Stimulated activated naive CD4-positive, alpha-beta T cell (primary cell): Measurements from ENCODE around the gene TMEM183A.
"Not testable (repeated sequence)": the region's sequence is repeated elsewhere in the genome, so short reads cannot be mapped to it uniquely, and the experiment has no call there.

Source experiments
- DNase-seq, 6 experiments: peaks; one replicate each; lab custom pipeline; 2025; lab: John Stamatoyannopoulos, UW

TMEM183A gene

DNA sequence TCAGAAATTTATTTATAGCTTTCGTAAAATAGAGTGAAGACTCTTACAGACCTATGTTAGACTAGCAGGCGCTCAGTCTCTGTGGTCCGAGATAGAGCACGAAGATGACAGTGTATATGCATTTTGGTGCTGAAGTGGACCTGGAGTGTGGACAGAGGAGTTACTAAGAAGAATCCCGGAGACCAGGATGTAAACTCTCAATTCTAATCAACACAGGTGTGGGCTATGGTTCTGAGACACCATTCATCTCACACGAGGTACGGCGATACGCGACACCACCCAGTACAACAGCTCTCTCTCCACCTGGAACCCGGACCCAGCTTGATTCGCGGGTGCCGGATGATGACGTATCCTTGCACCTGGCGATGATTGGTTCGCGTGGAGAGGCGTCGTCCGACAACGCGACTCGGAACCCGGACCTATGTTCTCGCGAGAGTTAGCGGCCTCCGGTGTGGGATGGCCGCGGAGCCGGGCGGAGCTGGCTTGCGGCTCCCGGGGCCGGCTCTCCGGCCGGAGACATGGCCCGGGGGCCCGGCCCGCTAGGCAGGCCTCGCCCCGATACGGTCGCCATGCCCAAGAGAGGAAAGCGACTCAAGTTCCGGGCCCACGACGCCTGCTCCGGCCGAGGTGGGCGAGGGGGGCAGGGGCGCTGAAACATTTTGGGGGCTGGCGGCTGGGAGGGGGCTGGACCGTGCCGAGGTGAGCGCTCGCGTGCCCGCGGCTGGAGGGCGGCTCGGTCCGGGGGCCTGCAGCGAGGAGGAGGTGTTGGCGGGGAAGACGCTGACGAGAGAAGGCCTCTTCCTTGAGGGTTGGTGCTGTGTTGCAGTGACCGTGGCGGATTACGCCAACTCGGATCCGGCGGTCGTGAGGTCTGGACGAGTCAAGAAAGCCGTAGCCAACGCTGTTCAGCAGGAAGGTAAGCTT is at the start of gene TMEM183A:
TMEM183A (plus strand) TSS at position 427 of the 924 bp plus-strand sequence; CDS start at position 519, 92 bp downstream.
- peak; percentile 84 to 94 (median 91) for DNase-seq

GRCh38 chr1:202957733-202958543 is 49.2 kb upstream of the TMEM183A start, which contains the start of gene ADIPOR1:
ADIPOR1 (minus strand) TSS chr1:202958312; CDS start chr1:202951070, 7,242 bp downstream.
- peak; percentile 90 to 94 (median 94) for DNase-seq

DNA sequence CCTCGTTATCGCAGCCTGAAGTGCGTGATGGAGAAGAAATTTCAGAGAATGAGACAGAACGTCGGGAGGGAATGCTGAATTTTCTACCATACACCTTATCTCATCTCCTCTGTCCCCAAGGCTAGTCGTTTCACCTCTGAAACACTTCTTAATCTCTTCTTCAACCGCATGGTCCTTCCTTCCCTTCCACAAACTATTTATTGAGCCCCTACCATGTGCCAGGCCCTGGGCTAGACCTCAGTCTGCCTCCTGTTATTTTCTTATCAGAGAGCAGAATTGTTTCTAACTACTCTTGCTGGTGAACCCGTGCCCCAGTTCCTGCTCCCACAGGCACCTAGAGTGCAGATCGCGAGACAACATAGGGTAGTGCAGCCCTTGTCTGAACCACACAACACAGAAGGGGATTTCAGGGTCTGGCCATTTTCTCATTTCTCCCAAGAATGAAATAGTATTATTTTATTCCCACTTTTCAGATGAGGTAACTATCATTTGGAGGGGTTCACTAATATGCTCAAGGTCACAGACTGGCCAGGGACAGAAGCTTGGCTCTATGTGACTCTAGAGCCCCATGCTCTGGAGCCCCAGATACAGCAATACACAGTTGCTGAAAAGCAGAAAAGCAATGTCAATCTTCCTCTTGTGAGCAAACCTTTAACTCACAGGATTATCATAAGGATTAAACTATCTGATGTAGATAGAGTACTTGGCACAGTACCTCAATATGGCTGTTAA is 48.5 kb upstream of the TMEM183A start:
- no peak for DNase-seq

GRCh38 chr1:202959276-202959620 is 47.9 kb upstream of the TMEM183A start:
- DNase-seq, result no peak

- no peak for DNase-seq
Observed at GRCh38 chr1:202961220-202961880, 45.8 kb upstream of the TMEM183A start.

GRCh38 chr1:202964791-202965410 is 42.3 kb upstream of the TMEM183A start:
- no peak for DNase-seq

DNA sequence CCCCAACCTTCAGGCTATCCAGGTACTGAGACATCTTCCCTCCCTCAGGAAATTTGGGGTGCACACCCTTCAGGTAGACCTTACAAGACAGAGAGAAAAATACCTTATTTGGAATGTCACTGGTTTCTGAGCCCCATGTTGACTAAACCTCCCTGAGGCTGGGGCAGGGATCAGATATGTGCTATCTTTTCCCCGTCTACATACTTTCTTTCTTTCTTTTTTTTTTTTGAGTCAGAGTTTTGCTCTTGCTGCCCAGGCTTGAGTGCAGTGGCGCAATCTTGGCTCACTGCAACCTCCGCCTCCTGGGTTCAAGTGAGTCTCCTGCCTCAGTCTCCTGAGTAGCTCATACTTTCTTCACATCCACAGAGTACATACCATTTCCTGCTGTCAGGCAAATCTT is 41.8 kb upstream of the TMEM183A start:
- DNase-seq, result no peak

- DNase-seq, result no peak
Observed at GRCh38 chr1:202966006-202966898, 40.9 kb upstream of the TMEM183A start.

- DNase-seq, result peak in 3 of 6 experiments; percentile 12 to 61 (median 30)
Observed at GRCh38 chr1:202967684-202968281, 39.4 kb upstream of the TMEM183A start.

DNA sequence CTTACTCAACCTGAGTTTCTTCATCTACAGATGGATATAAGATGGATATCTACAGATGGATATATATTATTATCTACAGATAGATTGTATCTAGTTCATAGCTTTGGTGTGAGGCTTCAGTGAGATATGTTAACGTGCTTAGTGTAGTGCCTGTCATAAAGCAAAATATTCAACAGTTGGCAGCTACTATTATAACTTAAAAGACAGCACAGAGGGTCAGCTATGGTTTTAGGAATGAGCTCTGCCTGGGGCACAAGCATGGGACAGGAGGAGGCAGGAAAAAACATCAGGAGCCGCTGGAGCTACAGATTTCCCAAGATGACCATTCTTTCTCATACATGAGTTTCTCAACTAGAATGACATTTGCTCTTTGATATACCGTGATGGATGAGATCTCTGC is 38.8 kb upstream of the TMEM183A start:
- no peak for DNase-seq

DNA sequence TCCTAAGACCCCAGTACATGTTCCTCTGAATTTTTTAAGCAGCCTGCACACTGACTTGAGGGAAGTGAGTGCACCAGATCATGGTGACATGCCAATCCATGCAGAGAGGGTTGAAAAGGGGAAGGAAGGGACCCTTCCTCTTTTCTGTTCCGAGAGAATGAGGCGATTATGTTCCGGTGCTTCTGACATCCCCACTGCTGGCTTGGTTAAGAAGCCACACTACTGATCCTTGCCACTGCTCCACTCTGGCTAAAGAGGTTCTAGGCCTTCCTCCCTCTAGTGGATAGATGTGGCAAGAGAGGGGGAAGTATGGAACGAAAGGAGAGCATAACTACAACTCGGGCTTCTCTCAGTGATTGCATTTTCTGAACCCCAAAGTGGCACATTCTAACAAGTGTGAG is 38.3 kb upstream of the TMEM183A start:
- DNase-seq, result peak in 3 of 6 experiments; percentile 12 to 39 (median 39)

DNA sequence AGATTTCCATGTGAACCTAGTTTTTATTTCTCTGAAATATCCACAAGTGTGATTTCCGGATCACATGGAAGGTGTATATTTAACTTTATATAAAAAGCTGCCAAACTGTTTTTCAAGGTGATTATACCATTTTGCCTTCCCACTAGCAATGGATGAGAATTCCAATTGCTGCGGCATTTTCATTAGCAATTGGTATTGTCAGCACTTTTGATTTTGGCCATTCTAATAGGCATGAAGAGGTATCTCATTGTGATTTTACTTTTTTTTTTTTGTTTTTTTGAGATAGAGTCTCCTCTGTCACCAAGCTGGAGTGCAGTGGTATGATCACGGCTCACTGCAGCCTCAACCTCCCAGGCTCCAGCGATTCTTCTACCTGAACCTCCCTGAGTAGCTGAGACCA is 35.1 kb upstream of the TMEM183A start:
- no peak for DNase-seq

GRCh38 chr1:202974856-202975255 is 32.3 kb upstream of the TMEM183A start:
- DNase-seq, result no peak

- DNase-seq, result no peak
Observed at GRCh38 chr1:202976633-202977032, 30.5 kb upstream of the TMEM183A start.

DNA sequence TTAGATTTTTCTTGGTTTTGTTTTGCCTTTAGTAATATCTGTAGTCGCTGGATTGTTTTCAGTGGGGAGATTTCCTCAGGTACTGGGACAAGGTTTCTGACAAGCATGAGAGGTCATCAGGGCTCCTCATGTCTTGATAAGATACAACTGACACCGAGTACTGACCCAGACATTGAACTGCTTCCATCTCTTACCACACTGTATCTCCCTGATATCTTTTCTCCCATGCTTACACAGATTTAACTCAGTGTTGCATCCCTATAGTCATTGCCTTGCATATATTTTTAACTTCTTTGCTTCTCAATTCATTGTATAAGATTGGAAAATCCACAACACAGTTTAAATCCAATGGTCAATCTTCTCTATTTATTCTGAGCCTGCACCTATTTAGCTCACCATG is 27.7 kb upstream of the TMEM183A start:
- no peak for DNase-seq

- no peak for DNase-seq
Observed at GRCh38 chr1:202981939-202982338, 25.2 kb upstream of the TMEM183A start.

DNA sequence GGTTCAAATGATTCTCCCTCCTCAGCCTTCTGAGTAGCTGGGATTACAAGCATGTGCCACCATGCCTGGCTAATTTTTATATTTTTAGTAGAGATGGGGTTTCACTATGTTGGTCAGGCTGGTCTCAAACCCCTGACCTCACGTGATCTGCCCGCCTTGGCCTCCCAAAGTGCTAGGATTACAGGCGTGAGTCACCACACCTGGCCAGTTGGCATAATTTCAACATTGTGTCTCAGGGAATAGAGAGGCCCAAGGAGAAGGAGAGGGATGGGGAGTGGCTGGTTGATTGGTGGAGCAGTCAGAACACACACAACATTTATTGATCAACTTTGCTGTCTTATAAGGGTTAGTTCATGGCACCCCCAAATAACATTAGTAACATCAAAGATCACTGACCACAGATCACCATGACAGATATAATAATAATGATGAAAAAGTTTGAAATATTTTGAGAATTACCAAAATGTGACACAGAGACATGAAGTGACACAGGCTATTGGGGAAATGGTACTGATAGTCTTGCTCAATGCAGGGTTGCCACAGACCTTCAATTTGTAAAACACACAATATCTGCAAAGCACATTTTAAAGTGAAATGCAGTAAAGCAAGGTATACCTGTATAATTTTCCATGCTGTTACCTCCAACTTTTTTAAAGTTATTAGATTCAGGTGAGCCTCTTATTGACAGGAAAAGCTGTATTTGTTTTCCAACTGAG is 24.3 kb upstream of the TMEM183A start:
- DNase-seq, result no peak

GRCh38 chr1:202986120-202986519 is 21.1 kb upstream of the TMEM183A start:
- DNase-seq, result not testable (repeated sequence)

GRCh38 chr1:202987255-202987654 is 19.9 kb upstream of the TMEM183A start:
- no peak for DNase-seq
